NOMO-1 (cell line): Measurements from ENCODE around the gene C1orf167.

ENCODE experiments used
- DNase-seq, 2 experiments: peaks; one replicate each; lab custom pipeline; 2025; ENCODE audit not compliant: unreplicated experiment in 2 of 2; lab: John Stamatoyannopoulos, UW

Gene C1orf167

GRCh38 chr1:11782127-11782708 is 20.2 kb downstream of the C1orf167 start:
- no peak for DNase-seq

- DNase-seq: no peak
Observed at GRCh38 chr1:11783556-11783955, 21.6 kb downstream of the C1orf167 start.

- no peak for DNase-seq
Observed at GRCh38 chr1:11784256-11784992, 22.4 kb downstream of the C1orf167 start.

- DNase-seq: peak; percentile 21 to 31
Observed at GRCh38 chr1:11784993-11785769, 23.2 kb downstream of the C1orf167 start.

GRCh38 chr1:11786168-11786567 is 24.2 kb downstream of the C1orf167 start:
- no peak for DNase-seq

GRCh38 chr1:11787251-11787803 is 25.3 kb downstream of the C1orf167 start:
- no peak for DNase-seq

GRCh38 chr1:11787804-11788436 is 25.9 kb downstream of the C1orf167 start:
- DNase-seq: no peak

GRCh38 chr1:11788549-11789053 is 26.6 kb downstream of the C1orf167 start:
- DNase-seq: no peak

GRCh38 chr1:11789126-11790067 is 27.4 kb downstream of the C1orf167 start:
- DNase-seq: no peak

GRCh38 chr1:11790101-11790879 is 28.3 kb downstream of the C1orf167 start:
- no peak for DNase-seq

GRCh38 chr1:11790880-11791715 is 29.1 kb downstream of the C1orf167 start:
- peak; percentile 83 to 84 for DNase-seq

- DNase-seq: no peak
Observed at GRCh38 chr1:11792106-11792505, 30.1 kb downstream of the C1orf167 start.

GRCh38 chr1:11793819-11794218 is 31.8 kb downstream of the C1orf167 start:
- no peak for DNase-seq

GRCh38 chr1:11794446-11795237 is 32.6 kb downstream of the C1orf167 start:
- no peak for DNase-seq

GRCh38 chr1:11795238-11795890 is 33.4 kb downstream of the C1orf167 start:
- DNase-seq: no peak

GRCh38 chr1:11796036-11796828 is 34.2 kb downstream of the C1orf167 start:
- DNase-seq: no peak
